AG04450 (cell line): ENCODE measurements around the gene DPP3. TPM values are rescaled to one million over a fixed set of nuclear protein-coding genes. Genes with fewer than 3 reads are reported as not detected.

Experiments
- CTCF ChIA-PET: fragments of 300-600, 350-600 bp; formaldehyde crosslinking; extraction: SDS; loops from one replicate; lab custom pipeline; 2022; ENCODE audit warnings: antibody characterized with exemption, inconsistent platforms; lab: Charles Lee
- POLR2A ChIA-PET: fragments of 350-600 bp; formaldehyde crosslinking; extraction: SDS; loops from one replicate; lab custom pipeline; 2021; ENCODE audit warnings: antibody characterized with exemption, inconsistent platforms; lab: Yijun Ruan, JAX
- DNase-seq: peaks from one replicate; pipeline ENCODE4 v3.0.0-alpha.2; 2011; ENCODE audit warnings: low read depth, low spot score
- H3K27ac ChIP-seq: one replicate; pipeline ENCODE4 v1.5.1; 2012; ENCODE audit warnings: low read depth, low read length, control low read depth
- H3K27me3 ChIP-seq: one replicate; pipeline ENCODE4 v1.6.0; 2012; ENCODE audit warnings: low read length; ENCODE audit not compliant: control insufficient read depth, insufficient read depth
- H3K4me3 ChIP-seq: 2 replicates; pipeline ENCODE4 v1.5.1; 2011; ENCODE audit warnings: mild to moderate bottlenecking, low read depth, low read length, control low read depth
- H3K9me3 ChIP-seq: 2 replicates; pipeline ENCODE4 v1.5.1; 2012; ENCODE audit warnings: low read length; ENCODE audit not compliant: control insufficient read depth, insufficient read depth
- CTCF ChIP-seq: IDR thresholded peaks from 2 replicates; pipeline ENCODE4 v1.5.1; 2011; ENCODE audit warnings: low read depth, low read length, control low read depth, inconsistent platforms
- polyA plus RNA-seq: library from polyadenylated mRNA; depleted of rRNA; stranded (reverse); fragments of >200 nt; gene quantifications from 2 replicates; pipeline ENCODE4 v1.2.3, GENCODE V29; 2011

The DPP3 gene
- polyA plus RNA-seq, 1 experiment: 54.6 TPM

GRCh38 chr11:66494935-66495334 is 14.7 kb downstream of the DPP3 start:
- no peak for DNase-seq
- H3K4me3 ChIP-seq: no peak overlapping the region
- TF ChIP-seq CTCF: no peak
- no peaks in the 10 kb centered on the region; the same call in 1 of the 2 replicates for H3K9me3 ChIP-seq
- H3K27ac ChIP-seq: no peak overlapping the region
- POLR2A ChIA-PET: no interaction called here
- CTCF ChIA-PET: no interaction called here
- no peaks in the 10 kb centered on the region for H3K27me3 ChIP-seq

GRCh38 chr11:66495401-66495854 is 15.2 kb downstream of the DPP3 start:
- Histone ChIP-seq H3K9me3 (no peaks in the 10 kb centered on the region; the same call in 1 of the 2 replicates), H3K27me3 (no peaks in the 10 kb centered on the region), H3K27ac (no peak overlapping the region), H3K4me3 (no peak overlapping the region)
- POLR2A ChIA-PET: no interaction called here
- DNase-seq: no peak
- CTCF ChIA-PET: no interaction called here
- TF ChIP-seq CTCF: no peak

GRCh38 chr11:66497206-66497605 is 17.0 kb downstream of the DPP3 start:
- no peak for DNase-seq
- Histone ChIP-seq H3K27me3 (no peaks in the 10 kb centered on the region), H3K4me3 (no peak overlapping the region), H3K9me3 (no peaks in the 10 kb centered on the region; the same call in 1 of the 2 replicates), H3K27ac (no peak overlapping the region)
- CTCF ChIA-PET: no interaction called here
- POLR2A ChIA-PET: no interaction called here
- TF ChIP-seq CTCF: no peak

- POLR2A ChIA-PET: no interaction called here
- DNase-seq: no peak
- H3K27me3 ChIP-seq: no peaks in the 10 kb centered on the region
- no peak for TF ChIP-seq CTCF
- H3K4me3 ChIP-seq: no peak overlapping the region
- no peak overlapping the region for H3K27ac ChIP-seq
- H3K9me3 ChIP-seq: no peaks in the 10 kb centered on the region
- CTCF ChIA-PET: no interaction called here
These were observed 18.3 kb downstream of the DPP3 start for GRCh38 chr11:66498506-66498905.

GRCh38 chr11:66505276-66505816 is 25.1 kb downstream of the DPP3 start:
- DNase-seq: no peak
- Histone ChIP-seq H3K4me3 (no peak overlapping the region), H3K27ac (no peak overlapping the region), H3K27me3 (no peaks in the 10 kb centered on the region), H3K9me3 (no peaks in the 10 kb centered on the region)
- no peak for TF ChIP-seq CTCF
- ChIA-PET POLR2A (interaction anchor here (0.7 kb wide), 1 partner anchor 173 kb away, joined by 8 read pairs; no protein-coding TSS in a partner anchor), CTCF (no interaction called here)
